Measurements from ENCODE around the gene FCMR.

FCMR gene

DNA sequence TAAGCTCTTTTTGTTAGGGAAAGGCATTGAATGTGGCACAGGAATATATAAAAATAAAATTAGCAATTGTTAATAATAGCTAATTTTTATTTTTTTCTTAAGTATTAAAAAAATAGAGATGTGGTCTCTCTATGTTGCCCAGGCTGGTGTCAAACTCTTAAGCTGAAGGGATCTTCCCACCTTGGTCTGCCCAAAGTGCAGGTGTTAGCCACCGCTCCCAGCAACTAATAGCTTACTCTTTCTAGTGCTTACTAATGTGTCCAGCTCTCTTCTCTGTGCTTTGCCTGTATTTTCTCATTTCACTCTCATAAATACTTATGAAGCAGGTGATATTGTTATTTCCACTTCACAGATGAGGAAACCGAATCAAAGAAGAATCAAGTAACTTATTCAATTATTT, 37.9 kb downstream of the FCMR start:
- TF ChIP-seq ZNF70 (CRISPR knock-in tag; IDR thresholded peaks at IDR 0.05) (no peak), ZFP3 (CRISPR knock-in tag; IDR thresholded peaks at IDR 0.05) (no peak), RARB (CRISPR knock-in tag; IDR thresholded peaks at IDR 0.05) (no peak), CSDC2 (CRISPR knock-in tag; IDR thresholded peaks at IDR 0.05) (no peak), ARNTL (CRISPR knock-in tag; IDR thresholded peaks at IDR 0.05; ENCODE audit: borderline replicate concordance, low read depth) (no peak), ZC3H10 (CRISPR knock-in tag; IDR thresholded peaks at IDR 0.05) (no peak), ZNF8 (CRISPR knock-in tag; IDR thresholded peaks at IDR 0.05) (no peak), ESRRG (CRISPR knock-in tag; IDR thresholded peaks at IDR 0.05) (no peak), OSR1 (CRISPR knock-in tag; IDR thresholded peaks at IDR 0.05) (no peak), PPARA (CRISPR knock-in tag; IDR thresholded peaks at IDR 0.05; ENCODE audit: borderline replicate concordance) (no peak)
- no peak for ATAC-seq

DNA sequence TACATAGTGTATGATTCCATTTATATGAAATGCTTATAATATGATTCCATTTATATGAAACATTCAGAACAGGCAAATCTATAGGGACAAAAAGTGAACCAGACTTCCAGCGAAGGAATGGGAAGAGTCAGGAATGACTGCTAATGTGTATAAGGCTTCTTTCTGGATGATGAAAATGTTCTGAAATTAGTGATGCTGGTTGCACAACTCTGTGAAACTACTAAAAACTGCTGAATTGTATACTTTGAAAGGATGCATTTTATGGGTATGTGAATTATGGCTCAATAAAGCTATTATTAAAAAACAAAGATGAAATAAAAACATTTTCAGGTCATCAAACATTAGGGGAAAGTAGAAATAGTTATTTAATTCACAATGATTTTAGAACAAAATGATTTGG, 38.6 kb downstream of the FCMR start:
- no peak for TF ChIP-seq ZC3H10 (CRISPR knock-in tag; IDR thresholded peaks at IDR 0.05)
- TF ChIP-seq TOX (CRISPR knock-in tag; IDR thresholded peaks at IDR 0.05; ENCODE audit: borderline replicate concordance) = no peak
- TF ChIP-seq ESRRG (CRISPR knock-in tag; IDR thresholded peaks at IDR 0.05) = no peak
- TF ChIP-seq ZFP3 (CRISPR knock-in tag; IDR thresholded peaks at IDR 0.05) = no peak
- TF ChIP-seq ZNF565 (CRISPR knock-in tag; conservative IDR thresholded peaks at IDR 0.05; ENCODE audit: low read depth) = no peak
- TF ChIP-seq ZNF70 (CRISPR knock-in tag; IDR thresholded peaks at IDR 0.05) = no peak
- no peak for TF ChIP-seq ZNF8 (CRISPR knock-in tag; IDR thresholded peaks at IDR 0.05)
- TF ChIP-seq, protein P1, sequence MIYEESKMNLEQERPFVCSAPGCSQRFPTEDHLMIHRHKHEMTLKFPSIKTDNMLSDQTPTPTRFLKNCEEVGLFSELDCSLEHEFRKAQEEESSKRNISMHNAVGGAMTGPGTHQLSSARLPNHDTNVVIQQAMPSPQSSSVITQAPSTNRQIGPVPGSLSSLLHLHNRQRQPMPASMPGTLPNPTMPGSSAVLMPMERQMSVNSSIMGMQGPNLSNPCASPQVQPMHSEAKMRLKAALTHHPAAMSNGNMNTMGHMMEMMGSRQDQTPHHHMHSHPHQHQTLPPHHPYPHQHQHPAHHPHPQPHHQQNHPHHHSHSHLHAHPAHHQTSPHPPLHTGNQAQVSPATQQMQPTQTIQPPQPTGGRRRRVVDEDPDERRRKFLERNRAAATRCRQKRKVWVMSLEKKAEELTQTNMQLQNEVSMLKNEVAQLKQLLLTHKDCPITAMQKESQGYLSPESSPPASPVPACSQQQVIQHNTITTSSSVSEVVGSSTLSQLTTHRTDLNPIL (CRISPR knock-in tag; IDR thresholded peaks at IDR 0.05; ENCODE audit: low read depth) = no peak
- no peak for TF ChIP-seq SNAI2 (CRISPR knock-in tag; IDR thresholded peaks at IDR 0.05)
- TF ChIP-seq, protein P2, sequence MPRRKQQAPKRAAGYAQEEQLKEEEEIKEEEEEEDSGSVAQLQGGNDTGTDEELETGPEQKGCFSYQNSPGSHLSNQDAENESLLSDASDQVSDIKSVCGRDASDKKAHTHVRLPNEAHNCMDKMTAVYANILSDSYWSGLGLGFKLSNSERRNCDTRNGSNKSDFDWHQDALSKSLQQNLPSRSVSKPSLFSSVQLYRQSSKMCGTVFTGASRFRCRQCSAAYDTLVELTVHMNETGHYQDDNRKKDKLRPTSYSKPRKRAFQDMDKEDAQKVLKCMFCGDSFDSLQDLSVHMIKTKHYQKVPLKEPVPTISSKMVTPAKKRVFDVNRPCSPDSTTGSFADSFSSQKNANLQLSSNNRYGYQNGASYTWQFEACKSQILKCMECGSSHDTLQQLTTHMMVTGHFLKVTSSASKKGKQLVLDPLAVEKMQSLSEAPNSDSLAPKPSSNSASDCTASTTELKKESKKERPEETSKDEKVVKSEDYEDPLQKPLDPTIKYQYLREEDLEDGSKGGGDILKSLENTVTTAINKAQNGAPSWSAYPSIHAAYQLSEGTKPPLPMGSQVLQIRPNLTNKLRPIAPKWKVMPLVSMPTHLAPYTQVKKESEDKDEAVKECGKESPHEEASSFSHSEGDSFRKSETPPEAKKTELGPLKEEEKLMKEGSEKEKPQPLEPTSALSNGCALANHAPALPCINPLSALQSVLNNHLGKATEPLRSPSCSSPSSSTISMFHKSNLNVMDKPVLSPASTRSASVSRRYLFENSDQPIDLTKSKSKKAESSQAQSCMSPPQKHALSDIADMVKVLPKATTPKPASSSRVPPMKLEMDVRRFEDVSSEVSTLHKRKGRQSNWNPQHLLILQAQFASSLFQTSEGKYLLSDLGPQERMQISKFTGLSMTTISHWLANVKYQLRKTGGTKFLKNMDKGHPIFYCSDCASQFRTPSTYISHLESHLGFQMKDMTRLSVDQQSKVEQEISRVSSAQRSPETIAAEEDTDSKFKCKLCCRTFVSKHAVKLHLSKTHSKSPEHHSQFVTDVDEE (CRISPR knock-in tag; IDR thresholded peaks at IDR 0.05) = no peak
- TF ChIP-seq RARB (CRISPR knock-in tag; IDR thresholded peaks at IDR 0.05) = no peak
- TF ChIP-seq PPARA (CRISPR knock-in tag; IDR thresholded peaks at IDR 0.05; ENCODE audit: borderline replicate concordance) = no peak
- no peak for TF ChIP-seq GLIS3 (CRISPR knock-in tag; IDR thresholded peaks at IDR 0.05)
- TF ChIP-seq CSDC2 (CRISPR knock-in tag; IDR thresholded peaks at IDR 0.05) = no peak
- TF ChIP-seq ZFP30 (CRISPR knock-in tag; IDR thresholded peaks at IDR 0.05) = no peak
- no peak for ATAC-seq

DNA sequence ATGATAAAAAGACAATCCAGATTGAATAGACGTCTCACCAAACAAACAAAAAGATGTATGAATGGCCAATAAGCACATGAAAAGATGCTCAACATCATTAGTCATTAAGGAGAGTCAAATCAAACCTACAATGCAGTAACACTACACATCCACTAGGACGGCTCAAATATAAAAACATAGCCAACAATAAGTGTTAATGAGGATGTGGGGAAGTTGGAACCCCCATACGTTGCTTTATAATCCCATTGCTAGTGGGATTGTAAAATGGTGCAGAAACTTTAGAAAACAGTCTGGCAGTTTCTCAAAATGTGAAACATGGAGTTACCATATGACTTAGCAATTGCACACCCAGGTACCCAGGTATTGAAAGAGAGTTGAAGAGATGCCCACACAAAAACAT, 39.2 kb downstream of the FCMR start:
- TF ChIP-seq ZC3H10 (CRISPR knock-in tag; IDR thresholded peaks at IDR 0.05) (no peak), CSDC2 (CRISPR knock-in tag; IDR thresholded peaks at IDR 0.05) (no peak), TCF4 (CRISPR knock-in tag; IDR thresholded peaks at IDR 0.05; ENCODE audit: borderline replicate concordance) (no peak), ZNF70 (CRISPR knock-in tag; IDR thresholded peaks at IDR 0.05) (no peak), ZFP3 (CRISPR knock-in tag; IDR thresholded peaks at IDR 0.05) (no peak), ARNTL (CRISPR knock-in tag; IDR thresholded peaks at IDR 0.05; ENCODE audit: borderline replicate concordance, low read depth) (no peak), BACH2 (CRISPR knock-in tag; IDR thresholded peaks at IDR 0.05; ENCODE audit: borderline replicate concordance) (no peak), CSRNP3 (CRISPR knock-in tag; IDR thresholded peaks at IDR 0.05) (no peak), PPARA (CRISPR knock-in tag; IDR thresholded peaks at IDR 0.05; ENCODE audit: borderline replicate concordance) (no peak), SNAI2 (CRISPR knock-in tag; IDR thresholded peaks at IDR 0.05) (no peak), OSR1 (CRISPR knock-in tag; IDR thresholded peaks at IDR 0.05) (no peak), ESRRG (CRISPR knock-in tag; IDR thresholded peaks at IDR 0.05) (no peak), TOX (CRISPR knock-in tag; IDR thresholded peaks at IDR 0.05; ENCODE audit: borderline replicate concordance) (no peak), ZNF8 (CRISPR knock-in tag; IDR thresholded peaks at IDR 0.05) (no peak), ZFP30 (CRISPR knock-in tag; IDR thresholded peaks at IDR 0.05) (no peak)
- TF ChIP-seq, protein P3, sequence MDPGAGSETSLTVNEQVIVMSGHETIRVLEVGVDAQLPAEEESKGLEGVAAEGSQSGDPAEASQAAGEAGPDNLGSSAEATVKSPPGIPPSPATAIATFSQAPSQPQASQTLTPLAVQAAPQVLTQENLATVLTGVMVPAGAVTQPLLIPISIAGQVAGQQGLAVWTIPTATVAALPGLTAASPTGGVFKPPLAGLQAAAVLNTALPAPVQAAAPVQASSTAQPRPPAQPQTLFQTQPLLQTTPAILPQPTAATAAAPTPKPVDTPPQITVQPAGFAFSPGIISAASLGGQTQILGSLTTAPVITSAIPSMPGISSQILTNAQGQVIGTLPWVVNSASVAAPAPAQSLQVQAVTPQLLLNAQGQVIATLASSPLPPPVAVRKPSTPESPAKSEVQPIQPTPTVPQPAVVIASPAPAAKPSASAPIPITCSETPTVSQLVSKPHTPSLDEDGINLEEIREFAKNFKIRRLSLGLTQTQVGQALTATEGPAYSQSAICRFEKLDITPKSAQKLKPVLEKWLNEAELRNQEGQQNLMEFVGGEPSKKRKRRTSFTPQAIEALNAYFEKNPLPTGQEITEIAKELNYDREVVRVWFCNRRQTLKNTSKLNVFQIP (CRISPR knock-in tag; IDR thresholded peaks at IDR 0.05; ENCODE audit: borderline replicate concordance, low read depth) = no peak
- TF ChIP-seq, protein P4, sequence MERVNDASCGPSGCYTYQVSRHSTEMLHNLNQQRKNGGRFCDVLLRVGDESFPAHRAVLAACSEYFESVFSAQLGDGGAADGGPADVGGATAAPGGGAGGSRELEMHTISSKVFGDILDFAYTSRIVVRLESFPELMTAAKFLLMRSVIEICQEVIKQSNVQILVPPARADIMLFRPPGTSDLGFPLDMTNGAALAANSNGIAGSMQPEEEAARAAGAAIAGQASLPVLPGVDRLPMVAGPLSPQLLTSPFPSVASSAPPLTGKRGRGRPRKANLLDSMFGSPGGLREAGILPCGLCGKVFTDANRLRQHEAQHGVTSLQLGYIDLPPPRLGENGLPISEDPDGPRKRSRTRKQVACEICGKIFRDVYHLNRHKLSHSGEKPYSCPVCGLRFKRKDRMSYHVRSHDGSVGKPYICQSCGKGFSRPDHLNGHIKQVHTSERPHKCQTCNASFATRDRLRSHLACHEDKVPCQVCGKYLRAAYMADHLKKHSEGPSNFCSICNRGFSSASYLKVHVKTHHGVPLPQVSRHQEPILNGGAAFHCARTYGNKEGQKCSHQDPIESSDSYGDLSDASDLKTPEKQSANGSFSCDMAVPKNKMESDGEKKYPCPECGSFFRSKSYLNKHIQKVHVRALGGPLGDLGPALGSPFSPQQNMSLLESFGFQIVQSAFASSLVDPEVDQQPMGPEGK (CRISPR knock-in tag; IDR thresholded peaks at IDR 0.05; ENCODE audit: borderline replicate concordance) = no peak
- TF ChIP-seq, protein P1 (CRISPR knock-in tag; IDR thresholded peaks at IDR 0.05; ENCODE audit: low read depth) = no peak
- no peak for ATAC-seq

Measured in SK-N-SH treated with all-trans-retinoic acid at 6 μM for 48 hours (cell line).